Left ventricle myocardium inferior (tissue), 1 donor: ENCODE results near the gene MAML2. TPM values are rescaled to one million over a fixed set of nuclear protein-coding genes. Genes with fewer than 3 reads are reported as not detected.
A peak's percentile ranks its signal among the peaks of the same experiment; 100 is the strongest.

Source experiments
- DNase-seq: peaks from one replicate; pipeline ENCODE4 v3.0.0-alpha.2; 2020
- H3K27ac ChIP-seq: fragments of 200-600 bp; replicated peaks from 2 replicates; pipeline ENCODE4 v1.8.0; 2021
- H3K27me3 ChIP-seq: fragments of 200-600 bp; 2 replicates; pipeline ENCODE4 v1.8.0; 2021; ENCODE audit warnings: low read depth
- H3K36me3 ChIP-seq: fragments of 200-600 bp; 2 replicates; pipeline ENCODE4 v1.8.0; 2021
- H3K4me1 ChIP-seq: fragments of 200-600 bp; 2 replicates; pipeline ENCODE4 v1.8.0; 2021
- H3K4me3 ChIP-seq: fragments of 200-600 bp; 2 replicates; pipeline ENCODE4 v1.8.0; 2021; ENCODE audit warnings: mild to moderate bottlenecking, moderate library complexity
- H3K9me3 ChIP-seq: fragments of 200-600 bp; replicated peaks from 2 replicates; pipeline ENCODE4 v1.8.0; 2021
- intact Hi-C: fragments of 100-400 bp; cut with micrococcal nuclease; formaldehyde crosslinking; loops from one replicate; pipeline ENCODE4 v1.11.0; 2022
- total RNA-seq: library from RNA; stranded (reverse); fragmentation: NEBNext Ultra II Directional; extraction: Animal tissue kit (Norgen Biotek cat#: 25700); gene quantifications from one replicate; pipeline ENCODE4 v1.2.1, GENCODE V29; 2021
- TF ChIP-seq, protein P1 (sequence below): fragments of 200-600 bp; IDR thresholded peaks from 2 replicates; pipeline ENCODE4 v1.8.0; 2021; ENCODE audit warnings: antibody characterized with exemption, mild to moderate bottlenecking, borderline replicate concordance
- donor health status: DM: no; HTN: yes; CAD: no; lungs with severe emphysema.

The MAML2 gene
- total RNA-seq, 1 donor from 2014 or later = 4.5 TPM

GRCh38 chr11:96306933-96307775 lies 35.8 kb downstream of the MAML2 start:
- Histone ChIP-seq H3K27ac (peak overlapping the region; percentile 84), H3K4me1 (peaks cover 89% of the 10 kb centered on the region), H3K4me3 (peak overlapping the region; percentile 48), H3K9me3 (no peaks in the 10 kb centered on the region), H3K27me3 (no peaks in the 10 kb centered on the region), H3K36me3 (no peaks in the 10 kb centered on the region)
- TF ChIP-seq, protein P1, sequence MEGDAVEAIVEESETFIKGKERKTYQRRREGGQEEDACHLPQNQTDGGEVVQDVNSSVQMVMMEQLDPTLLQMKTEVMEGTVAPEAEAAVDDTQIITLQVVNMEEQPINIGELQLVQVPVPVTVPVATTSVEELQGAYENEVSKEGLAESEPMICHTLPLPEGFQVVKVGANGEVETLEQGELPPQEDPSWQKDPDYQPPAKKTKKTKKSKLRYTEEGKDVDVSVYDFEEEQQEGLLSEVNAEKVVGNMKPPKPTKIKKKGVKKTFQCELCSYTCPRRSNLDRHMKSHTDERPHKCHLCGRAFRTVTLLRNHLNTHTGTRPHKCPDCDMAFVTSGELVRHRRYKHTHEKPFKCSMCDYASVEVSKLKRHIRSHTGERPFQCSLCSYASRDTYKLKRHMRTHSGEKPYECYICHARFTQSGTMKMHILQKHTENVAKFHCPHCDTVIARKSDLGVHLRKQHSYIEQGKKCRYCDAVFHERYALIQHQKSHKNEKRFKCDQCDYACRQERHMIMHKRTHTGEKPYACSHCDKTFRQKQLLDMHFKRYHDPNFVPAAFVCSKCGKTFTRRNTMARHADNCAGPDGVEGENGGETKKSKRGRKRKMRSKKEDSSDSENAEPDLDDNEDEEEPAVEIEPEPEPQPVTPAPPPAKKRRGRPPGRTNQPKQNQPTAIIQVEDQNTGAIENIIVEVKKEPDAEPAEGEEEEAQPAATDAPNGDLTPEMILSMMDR = no peak
- peak; percentile 44 for DNase-seq
- intact Hi-C loops = no loop called here

DNA sequence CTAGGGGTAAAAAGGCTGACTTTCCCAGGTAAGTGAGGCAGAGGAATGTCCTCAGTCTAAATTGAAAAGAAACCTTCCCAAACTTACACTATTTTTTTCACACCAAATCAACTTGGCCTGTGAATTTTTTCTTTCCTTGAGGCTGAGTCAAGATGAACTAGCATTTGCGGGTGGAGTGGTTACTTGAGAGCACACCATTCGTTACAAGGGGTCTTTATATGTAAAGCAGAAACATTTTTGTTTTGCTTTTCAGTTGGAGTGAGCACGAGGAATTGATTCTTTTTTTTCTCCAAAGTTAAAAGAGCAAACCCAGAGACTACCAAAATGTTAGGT lies 36.4 kb downstream of the MAML2 start:
- DNase-seq = no peak
- Histone ChIP-seq H3K9me3 (no peaks in the 10 kb centered on the region), H3K4me3 (peak overlapping the region; percentile 48), H3K36me3 (no peaks in the 10 kb centered on the region), H3K4me1 (peaks cover 88% of the 10 kb centered on the region), H3K27ac (peak overlapping the region; percentile 84), H3K27me3 (no peaks in the 10 kb centered on the region)
- TF ChIP-seq, protein P1 = no peak
- intact Hi-C loops = no loop called here

DNA sequence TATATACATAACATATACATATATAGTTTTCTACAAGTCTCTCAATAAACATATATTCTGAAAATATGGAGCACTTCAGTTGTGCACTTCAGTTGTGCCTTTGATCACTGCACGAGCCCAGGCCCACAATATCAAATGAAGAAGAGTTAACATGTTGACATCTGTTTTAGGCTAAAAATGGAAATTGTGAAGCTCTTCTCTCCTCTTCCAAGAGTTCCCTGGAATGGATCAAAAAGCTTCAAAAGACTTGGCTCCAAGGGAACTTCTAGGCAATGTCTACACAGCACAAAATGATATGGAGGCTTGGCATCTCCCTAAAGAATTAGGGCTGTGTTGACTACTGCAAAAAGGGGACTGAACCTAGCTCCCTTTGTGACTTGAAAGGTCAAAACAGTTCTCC lies 36.9 kb downstream of the MAML2 start:
- no peaks in the 10 kb centered on the region for H3K9me3 ChIP-seq
- TF ChIP-seq, protein P1 = no peak
- DNase-seq = no peak
- peaks cover 83% of the 10 kb centered on the region for H3K4me1 ChIP-seq
- peak overlapping the region; percentile 48 for H3K4me3 ChIP-seq
- intact Hi-C loops = no loop called here
- H3K36me3 ChIP-seq = no peaks in the 10 kb centered on the region
- no peaks in the 10 kb centered on the region for H3K27me3 ChIP-seq
- H3K27ac ChIP-seq = peak overlapping the region; percentile 84

DNA sequence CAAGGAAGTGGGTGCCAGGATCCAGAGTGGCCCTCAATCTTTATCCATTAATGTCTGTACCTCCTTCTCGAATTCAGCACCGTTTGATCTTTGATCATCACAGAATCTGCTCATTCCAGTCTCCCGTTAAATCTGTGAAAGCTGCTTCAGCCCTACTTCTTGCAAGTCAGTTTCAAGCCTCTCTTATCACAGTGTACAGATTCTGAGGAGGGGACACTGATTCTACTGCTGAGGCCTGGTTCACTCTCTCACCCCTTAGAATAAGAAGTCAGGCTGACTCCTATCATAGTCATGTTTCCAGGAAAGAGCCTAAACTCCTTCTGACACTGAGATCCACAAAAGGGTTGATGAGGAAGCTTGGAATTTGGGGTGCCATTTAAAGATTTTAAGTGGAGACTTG lies 39.0 kb downstream of the MAML2 start:
- Histone ChIP-seq H3K9me3 (no peaks in the 10 kb centered on the region), H3K4me1 (peaks cover 85% of the 10 kb centered on the region), H3K36me3 (no peaks in the 10 kb centered on the region), H3K4me3 (no peak overlapping the region), H3K27me3 (no peaks in the 10 kb centered on the region), H3K27ac (peak overlapping the region; percentile 62)
- TF ChIP-seq, protein P1 = no peak
- intact Hi-C loops = no loop called here
- DNase-seq = no peak

DNA sequence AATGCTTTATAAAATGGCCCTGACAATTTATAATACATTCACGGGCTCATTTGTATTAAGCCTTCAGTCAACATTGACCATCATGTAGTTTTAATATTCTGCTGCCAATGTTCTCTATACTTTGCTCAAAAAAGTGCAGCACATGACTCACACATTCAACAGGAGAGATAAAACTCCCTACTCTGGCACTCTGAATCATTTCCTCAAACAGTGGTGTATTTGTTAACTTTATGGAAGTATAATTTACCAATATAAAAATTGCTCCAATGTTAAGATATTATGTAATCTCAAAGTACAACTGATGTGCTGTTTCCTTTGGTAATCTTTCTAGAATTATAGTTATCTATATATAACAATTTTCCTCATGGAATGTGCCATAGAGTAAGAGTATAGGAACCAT lies 39.9 kb downstream of the MAML2 start:
- TF ChIP-seq, protein P1 = no peak
- DNase-seq = no peak
- H3K4me3 ChIP-seq = no peak overlapping the region
- no peaks in the 10 kb centered on the region for H3K27me3 ChIP-seq
- peak overlapping the region; percentile 62 for H3K27ac ChIP-seq
- intact Hi-C loops = no loop called here
- peaks cover 76% of the 10 kb centered on the region for H3K4me1 ChIP-seq
- no peaks in the 10 kb centered on the region for H3K9me3 ChIP-seq
- no peaks in the 10 kb centered on the region for H3K36me3 ChIP-seq
